ENCODE measurements around the gene RMDN3. TPM values are rescaled to one million over a fixed set of nuclear protein-coding genes. Genes with fewer than 3 reads are reported as not detected.
A peak's percentile ranks its signal among the peaks of the same experiment; 100 is the strongest.

The RMDN3 gene
- total and polyA plus RNA-seq, 9 of the 15 experiments (the other 6 are each of a cell fraction or from before 2014, with no cell fraction given) = 8.1 to 38.2 (median 25.9) TPM

DNA sequence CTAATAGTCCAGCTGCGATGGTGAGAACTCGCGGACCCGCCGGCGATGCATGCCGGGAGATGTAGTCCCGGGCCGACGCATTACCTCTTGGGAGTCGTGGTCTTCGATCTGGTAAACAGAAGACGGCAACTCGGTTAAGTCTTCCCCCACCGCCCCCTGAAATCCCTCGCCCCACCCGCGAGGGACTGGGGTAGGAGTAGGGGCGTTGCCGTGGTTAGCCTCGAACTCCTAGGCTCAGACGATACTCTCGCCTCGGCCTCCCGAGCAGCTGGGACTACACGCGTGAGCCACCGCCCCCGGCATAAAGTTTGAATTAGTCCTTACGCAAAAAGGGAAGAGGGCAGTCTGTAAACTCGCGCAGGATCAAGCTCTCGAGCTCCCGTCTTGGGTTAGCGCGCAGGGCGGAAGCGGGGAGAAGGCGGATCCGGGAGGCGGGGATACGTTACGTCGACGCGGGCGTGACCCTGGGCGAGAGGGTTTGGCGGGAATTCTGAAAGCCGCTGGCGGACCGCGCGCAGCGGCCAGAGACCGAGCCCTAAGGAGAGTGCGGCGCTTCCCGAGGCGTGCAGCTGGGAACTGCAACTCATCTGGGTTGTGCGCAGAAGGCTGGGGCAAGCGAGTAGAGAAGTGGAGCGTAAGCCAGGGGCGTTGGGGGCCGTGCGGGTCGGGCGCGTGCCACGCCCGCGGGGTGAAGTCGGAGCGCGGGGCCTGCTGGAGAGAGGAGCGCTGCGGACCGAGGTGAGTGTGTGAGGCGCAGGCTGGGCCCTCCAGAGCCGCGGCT is 60.2 kb downstream of the RMDN3 start, which contains the start of gene RAD51 (continued):
- TF ChIP-seq CBX8 (IDR thresholded peaks at IDR 0.05; ENCODE audit: borderline replicate concordance, extremely low read depth, low read depth, low read length, poor library complexity, severe bottlenecking) = no peak
- TF ChIP-seq TEAD1 (CRISPR knock-in tag; IDR thresholded peaks at IDR 0.05) = peak in 1 of 2 experiments; percentile 13; a peak in 1 of 4 replicates
- TF ChIP-seq, protein P1, sequence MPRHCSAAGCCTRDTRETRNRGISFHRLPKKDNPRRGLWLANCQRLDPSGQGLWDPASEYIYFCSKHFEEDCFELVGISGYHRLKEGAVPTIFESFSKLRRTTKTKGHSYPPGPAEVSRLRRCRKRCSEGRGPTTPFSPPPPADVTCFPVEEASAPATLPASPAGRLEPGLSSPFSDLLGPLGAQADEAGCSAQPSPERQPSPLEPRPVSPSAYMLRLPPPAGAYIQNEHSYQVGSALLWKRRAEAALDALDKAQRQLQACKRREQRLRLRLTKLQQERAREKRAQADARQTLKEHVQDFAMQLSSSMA (CRISPR knock-in tag; IDR thresholded peaks at IDR 0.05) = no peak
- peak; percentile 90 to 92 for TF ChIP-seq NRF1 (conservative IDR thresholded peaks at IDR 0.05 in 1 of 2, IDR thresholded peaks at IDR 0.05 in 1 of 2)
- TF ChIP-seq AFF1 (IDR thresholded peaks at IDR 0.05; ENCODE audit: low read depth in 1 of 2, partially characterized antibody in 2 of 2) = peak in 1 of 2 experiments; percentile 95
- no peak for TF ChIP-seq NR3C1 (CRISPR knock-in tag; IDR thresholded peaks at IDR 0.05)
- no peak for TF ChIP-seq MED1 (CRISPR knock-in tag; IDR thresholded peaks at IDR 0.05; ENCODE audit: borderline replicate concordance)
- TF ChIP-seq PML (IDR thresholded peaks at IDR 0.05; ENCODE audit: low read length) = peak; percentile 68
- no peak for TF ChIP-seq POLR3G (IDR thresholded peaks at IDR 0.05; ENCODE audit: extremely low read depth, insufficient read length, insufficient replicate concordance)
- TF ChIP-seq ZNF224 (CRISPR knock-in tag; IDR thresholded peaks at IDR 0.05) = no peak
- peak; percentile 52 for TF ChIP-seq HMGN3 (IDR thresholded peaks at IDR 0.05; ENCODE audit: borderline replicate concordance, extremely low read depth, insufficient read length, low read depth, low read length)
- no peak for TF ChIP-seq ZNF41 (CRISPR knock-in tag; conservative IDR thresholded peaks at IDR 0.05)
- TF ChIP-seq ZNF316 (IDR thresholded peaks at IDR 0.05) = 0 out of 2 replicates have a peak, but pooled peaks have one; percentile 9
- TF ChIP-seq ZNF589 (CRISPR knock-in tag; IDR thresholded peaks at IDR 0.05; ENCODE audit: low read depth) = no peak
- no peak for TF ChIP-seq ZC3H11A (IDR thresholded peaks at IDR 0.05; ENCODE audit: low read depth, low read length)
- TF ChIP-seq, protein P2, sequence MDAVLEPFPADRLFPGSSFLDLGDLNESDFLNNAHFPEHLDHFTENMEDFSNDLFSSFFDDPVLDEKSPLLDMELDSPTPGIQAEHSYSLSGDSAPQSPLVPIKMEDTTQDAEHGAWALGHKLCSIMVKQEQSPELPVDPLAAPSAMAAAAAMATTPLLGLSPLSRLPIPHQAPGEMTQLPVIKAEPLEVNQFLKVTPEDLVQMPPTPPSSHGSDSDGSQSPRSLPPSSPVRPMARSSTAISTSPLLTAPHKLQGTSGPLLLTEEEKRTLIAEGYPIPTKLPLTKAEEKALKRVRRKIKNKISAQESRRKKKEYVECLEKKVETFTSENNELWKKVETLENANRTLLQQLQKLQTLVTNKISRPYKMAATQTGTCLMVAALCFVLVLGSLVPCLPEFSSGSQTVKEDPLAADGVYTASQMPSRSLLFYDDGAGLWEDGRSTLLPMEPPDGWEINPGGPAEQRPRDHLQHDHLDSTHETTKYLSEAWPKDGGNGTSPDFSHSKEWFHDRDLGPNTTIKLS (IDR thresholded peaks at IDR 0.05; ENCODE audit: borderline replicate concordance, low read depth) = no peak
- no peak for TF ChIP-seq PTTG1 (tag; IDR thresholded peaks at IDR 0.05; ENCODE audit: low read depth)
- TF ChIP-seq RBM22 (IDR thresholded peaks at IDR 0.05; ENCODE audit: low read depth, low read length, poor library complexity, severe bottlenecking) = peak; percentile 43
- no peak for TF ChIP-seq STAG1 (CRISPR knock-in tag; IDR thresholded peaks at IDR 0.05; ENCODE audit: borderline replicate concordance)
- peak; percentile 96 for TF ChIP-seq CXXC5 (CRISPR knock-in tag; IDR thresholded peaks at IDR 0.05)
- TF ChIP-seq BHLHE40 (IDR thresholded peaks at IDR 0.05; ENCODE audit: low read length) = peak; percentile 22; the same call in 1 of the 2 replicates
- peak; percentile 92 for TF ChIP-seq HCFC1 (IDR thresholded peaks at IDR 0.05; ENCODE audit: low read depth, low read length)

Measured in K562 (cell line).